Mammary epithelial cell (primary cell): ENCODE measurements around the gene FBLN5.

Source experiments
- EZH2 ChIP-seq: IDR thresholded peaks from 2 replicates; pipeline ENCODE4 v1.6.1; 2012; ENCODE audit warnings: low read length, inconsistent platforms, borderline replicate concordance
- TF ChIP-seq, protein P1 (sequence below), 2 donors: IDR thresholded peaks in 1 of 2; conservative IDR thresholded peaks in 1 of 2; 2 replicates each; pipeline ENCODE4 v1.5.1; 2011 to 2012; ENCODE audit warnings: inconsistent platforms in 2 of 2, low read length in 2 of 2, mild to moderate bottlenecking in 2 of 2, control low read depth in 1 of 2, low read depth in 1 of 2; ENCODE audit not compliant: insufficient read depth in 1 of 2; ENCODE audit errors: extremely low read depth in 1 of 2

DNA sequence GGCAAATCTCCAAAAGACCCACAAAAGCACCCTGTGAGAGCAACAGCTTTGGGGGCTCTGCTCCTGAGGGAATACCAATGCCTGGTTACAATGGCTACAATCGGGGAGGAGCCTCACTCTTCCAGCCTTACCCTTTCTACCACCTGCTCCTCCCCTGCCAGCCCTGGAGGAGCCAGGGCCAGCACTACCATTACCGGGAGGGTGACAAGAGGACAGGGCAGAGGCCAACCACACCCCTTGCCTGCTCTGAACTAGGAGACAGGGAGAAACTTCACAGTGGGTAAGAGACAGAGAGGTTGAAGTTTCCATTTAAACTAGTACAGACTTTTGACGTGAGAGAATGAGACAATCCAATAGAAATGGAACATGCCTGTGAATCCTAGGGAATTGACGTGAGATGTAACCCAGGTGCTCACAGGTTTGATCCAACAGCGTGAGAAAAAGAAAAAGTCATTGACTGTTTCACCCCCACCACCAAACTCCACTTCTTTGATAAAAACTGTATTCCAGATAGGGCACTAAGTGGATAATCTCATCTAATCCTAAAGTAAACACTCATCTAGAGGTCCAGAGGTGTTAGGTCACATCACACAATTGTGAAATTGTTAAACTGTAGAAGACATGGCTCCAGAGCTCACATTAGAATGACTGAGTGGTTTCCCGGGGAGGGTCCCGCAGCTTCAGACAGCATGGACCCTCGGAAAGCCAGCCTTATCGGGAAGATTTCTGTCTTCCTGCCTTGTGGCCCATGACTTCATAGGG, 71.8 kb downstream of the FBLN5 start:
- TF ChIP-seq, protein P1, sequence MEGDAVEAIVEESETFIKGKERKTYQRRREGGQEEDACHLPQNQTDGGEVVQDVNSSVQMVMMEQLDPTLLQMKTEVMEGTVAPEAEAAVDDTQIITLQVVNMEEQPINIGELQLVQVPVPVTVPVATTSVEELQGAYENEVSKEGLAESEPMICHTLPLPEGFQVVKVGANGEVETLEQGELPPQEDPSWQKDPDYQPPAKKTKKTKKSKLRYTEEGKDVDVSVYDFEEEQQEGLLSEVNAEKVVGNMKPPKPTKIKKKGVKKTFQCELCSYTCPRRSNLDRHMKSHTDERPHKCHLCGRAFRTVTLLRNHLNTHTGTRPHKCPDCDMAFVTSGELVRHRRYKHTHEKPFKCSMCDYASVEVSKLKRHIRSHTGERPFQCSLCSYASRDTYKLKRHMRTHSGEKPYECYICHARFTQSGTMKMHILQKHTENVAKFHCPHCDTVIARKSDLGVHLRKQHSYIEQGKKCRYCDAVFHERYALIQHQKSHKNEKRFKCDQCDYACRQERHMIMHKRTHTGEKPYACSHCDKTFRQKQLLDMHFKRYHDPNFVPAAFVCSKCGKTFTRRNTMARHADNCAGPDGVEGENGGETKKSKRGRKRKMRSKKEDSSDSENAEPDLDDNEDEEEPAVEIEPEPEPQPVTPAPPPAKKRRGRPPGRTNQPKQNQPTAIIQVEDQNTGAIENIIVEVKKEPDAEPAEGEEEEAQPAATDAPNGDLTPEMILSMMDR (conservative IDR thresholded peaks at IDR 0.05 in 1 of 2, IDR thresholded peaks at IDR 0.05 in 1 of 2; ENCODE audit: extremely low read depth in 1 of 2, insufficient read depth in 1 of 2, low read depth in 1 of 2, low read length in 2 of 2), result no peak
- TF ChIP-seq EZH2, result no peak
